GM13976 (cell line): ENCODE results near the gene CDS2.

Experiments used
- DNase-seq: peaks from one replicate; pipeline ENCODE4 v3.0.0; 2012; ENCODE audit warnings: low spot score
- CTCF ChIP-seq: IDR thresholded peaks from 2 replicates; pipeline ENCODE4 v1.5.1; 2012; ENCODE audit warnings: borderline replicate concordance, mild to moderate bottlenecking; ENCODE audit not compliant: insufficient read depth; ENCODE audit errors: extremely low read depth, missing control alignments, control extremely low read depth
- in situ Hi-C: fragments of 300-500 bp; cut with MboI; formaldehyde crosslinking; loops from one replicate; pipeline ENCODE4 v1.12.0; 2022; ENCODE audit warnings: low sequenced_read_pairs, mixed read lengths, inconsistent platforms; ENCODE audit not compliant: unreplicated experiment

The CDS2 gene

GRCh38 chr20:5211803-5212714 lies 85.3 kb downstream of the CDS2 start:
- in situ Hi-C loops: no loop called here
- TF ChIP-seq CTCF: no peak
- DNase-seq: no peak

GRCh38 chr20:5212907-5213487 lies 86.2 kb downstream of the CDS2 start:
- DNase-seq: no peak
- TF ChIP-seq CTCF: no peak
- in situ Hi-C loops: no loop called here

GRCh38 chr20:5214826-5215225 lies 88.0 kb downstream of the CDS2 start:
- TF ChIP-seq CTCF: no peak
- in situ Hi-C loops: no loop called here
- no peak for DNase-seq

GRCh38 chr20:5215672-5216304 lies 89.0 kb downstream of the CDS2 start:
- TF ChIP-seq CTCF: no peak
- in situ Hi-C loops: no loop called here
- DNase-seq: no peak

GRCh38 chr20:5216663-5217062 lies 89.9 kb downstream of the CDS2 start:
- DNase-seq: no peak
- TF ChIP-seq CTCF: no peak
- in situ Hi-C loops: no loop called here

GRCh38 chr20:5217616-5218015 lies 90.8 kb downstream of the CDS2 start:
- in situ Hi-C loops: no loop called here
- no peak for TF ChIP-seq CTCF
- no peak for DNase-seq
